ENCODE data around the gene STEAP2.

STEAP2 gene

GRCh38 chr7:90190995-90191394, 20.5 kb upstream of the STEAP2 start:
- Histone ChIP-seq H3K4me2 (ENCODE audit: low read depth, low read length, poor library complexity, severe bottlenecking) (no peak overlapping the region), H3K4me3 (ENCODE audit: insufficient read depth, low read length, poor library complexity, severe bottlenecking) (no peak overlapping the region), H3K27ac (ENCODE audit: low read depth, low read length) (no peak overlapping the region), H3K9me3 (ENCODE audit: insufficient read depth, low read length) (peaks cover 22% of the 10 kb centered on the region; the same call in 1 of the 2 replicates), H4K20me1 (ENCODE audit: low read depth, low read length) (no peaks in the 10 kb centered on the region), H3K36me3 (ENCODE audit: low read length) (no peaks in the 10 kb centered on the region), H3K9ac (ENCODE audit: low read length) (no peak overlapping the region), H2AFZ (ENCODE audit: low read depth, low read length, severe bottlenecking) (no peak overlapping the region), H3K79me2 (ENCODE audit: insufficient read depth, low read length) (no peaks in the 10 kb centered on the region), H3K27me3 (ENCODE audit: low read length) (no peaks in the 10 kb centered on the region), H3F3A (ENCODE audit: insufficient read depth) (no peaks in the 10 kb centered on the region), H3K9me2 (replicated peaks; ENCODE audit: insufficient read depth, low read length) (no peaks in the 10 kb centered on the region)
- TF ChIP-seq CTCF (IDR thresholded peaks at IDR 0.05; ENCODE audit: insufficient read depth, low read length, poor library complexity, severe bottlenecking), result no peak
- TF ChIP-seq EZH2phosphoT487 (conservative IDR thresholded peaks at IDR 0.05; ENCODE audit: low read length), result no peak

DNA sequence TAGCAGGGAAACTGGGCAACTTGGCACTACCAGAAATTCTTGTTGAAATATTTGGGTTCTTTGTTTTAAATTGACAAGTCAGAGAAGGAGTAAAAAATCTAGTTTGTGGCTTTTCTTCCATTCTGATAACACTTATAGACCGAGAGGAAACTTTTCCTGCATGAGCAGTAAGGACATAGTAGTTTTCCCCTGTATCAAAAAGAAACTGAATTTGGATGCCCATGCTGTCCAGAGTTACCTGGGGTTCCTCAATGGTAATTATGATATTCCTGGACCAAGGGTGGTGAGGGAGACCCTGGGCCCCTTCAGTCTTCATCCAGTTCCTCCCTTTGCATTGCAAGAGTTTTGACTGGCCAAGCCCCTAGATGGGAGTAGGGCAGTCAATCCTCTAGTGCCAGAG, 19.9 kb upstream of the STEAP2 start:
- no peaks in the 10 kb centered on the region for H3F3A ChIP-seq (ENCODE audit: insufficient read depth)
- no peaks in the 10 kb centered on the region for H3K36me3 ChIP-seq (ENCODE audit: low read length)
- H3K9me3 ChIP-seq (ENCODE audit: insufficient read depth, low read length), result peaks cover 22% of the 10 kb centered on the region; the same call in 1 of the 2 replicates
- no peaks in the 10 kb centered on the region for H4K20me1 ChIP-seq (ENCODE audit: low read depth, low read length)
- H3K9ac ChIP-seq (ENCODE audit: low read length), result no peak overlapping the region
- no peak overlapping the region for H2AFZ ChIP-seq (ENCODE audit: low read depth, low read length, severe bottlenecking)
- no peaks in the 10 kb centered on the region for H3K79me2 ChIP-seq (ENCODE audit: insufficient read depth, low read length)
- H3K4me2 ChIP-seq (ENCODE audit: low read depth, low read length, poor library complexity, severe bottlenecking), result no peak overlapping the region
- TF ChIP-seq CTCF (IDR thresholded peaks at IDR 0.05; ENCODE audit: insufficient read depth, low read length, poor library complexity, severe bottlenecking), result no peak
- no peak for TF ChIP-seq EZH2phosphoT487 (conservative IDR thresholded peaks at IDR 0.05; ENCODE audit: low read length)
- no peaks in the 10 kb centered on the region for H3K27me3 ChIP-seq (ENCODE audit: low read length)
- H3K27ac ChIP-seq (ENCODE audit: low read depth, low read length), result no peak overlapping the region
- no peak overlapping the region for H3K4me3 ChIP-seq (ENCODE audit: insufficient read depth, low read length, poor library complexity, severe bottlenecking)
- no peaks in the 10 kb centered on the region for H3K9me2 ChIP-seq (replicated peaks; ENCODE audit: insufficient read depth, low read length)

DNA sequence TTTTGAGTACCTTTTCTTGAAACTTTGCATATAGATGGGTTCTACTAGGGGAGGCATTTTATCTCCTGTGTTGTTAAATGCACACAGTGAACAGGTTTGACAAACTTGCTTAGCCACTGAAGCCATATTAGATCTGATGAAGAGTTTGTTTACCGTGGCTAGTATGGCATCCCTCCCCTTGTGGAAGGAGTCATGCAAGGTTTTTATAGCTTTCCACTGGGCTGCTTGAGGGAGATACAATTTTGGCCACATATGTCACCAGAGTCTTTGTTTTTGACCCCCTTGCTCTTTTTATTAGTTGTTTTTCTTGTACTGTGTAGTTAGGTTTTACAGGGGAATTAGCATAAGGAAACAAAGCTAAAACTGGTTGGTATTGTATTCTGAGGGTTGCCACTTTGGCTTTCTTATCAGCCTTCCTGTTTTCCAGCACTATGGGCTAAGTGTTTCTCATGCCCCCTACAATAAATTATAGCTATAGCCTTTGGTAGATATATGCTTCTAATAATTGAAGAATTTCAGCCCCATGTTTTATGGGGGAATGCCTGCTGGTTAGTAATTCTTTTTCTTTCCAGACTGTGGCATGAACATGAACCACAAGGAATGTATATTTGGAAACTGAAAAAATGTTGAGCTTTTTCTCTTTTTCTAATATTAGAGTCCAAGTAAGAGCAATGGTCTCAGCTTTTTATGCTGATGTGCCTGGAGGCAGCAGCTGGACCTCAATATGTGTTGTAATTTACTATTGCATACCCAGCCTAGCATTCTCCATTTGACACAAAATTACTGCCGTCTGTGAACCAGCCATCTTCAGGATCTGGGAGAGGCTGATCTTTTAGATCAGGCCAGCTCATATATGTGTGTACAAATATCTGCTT, 18.4 kb upstream of the STEAP2 start:
- H3K9me3 ChIP-seq (ENCODE audit: insufficient read depth, low read length), result peaks cover 22% of the 10 kb centered on the region; the same call in 1 of the 2 replicates
- no peak overlapping the region for H2AFZ ChIP-seq (ENCODE audit: low read depth, low read length, severe bottlenecking)
- H3K27me3 ChIP-seq (ENCODE audit: low read length), result no peaks in the 10 kb centered on the region
- H3K36me3 ChIP-seq (ENCODE audit: low read length), result no peaks in the 10 kb centered on the region
- H3K27ac ChIP-seq (ENCODE audit: low read depth, low read length), result no peak overlapping the region
- H3K79me2 ChIP-seq (ENCODE audit: insufficient read depth, low read length), result no peaks in the 10 kb centered on the region
- no peak overlapping the region for H3K4me3 ChIP-seq (ENCODE audit: insufficient read depth, low read length, poor library complexity, severe bottlenecking)
- no peak for TF ChIP-seq CTCF (IDR thresholded peaks at IDR 0.05; ENCODE audit: insufficient read depth, low read length, poor library complexity, severe bottlenecking)
- TF ChIP-seq EZH2phosphoT487 (conservative IDR thresholded peaks at IDR 0.05; ENCODE audit: low read length), result no peak
- H4K20me1 ChIP-seq (ENCODE audit: low read depth, low read length), result no peaks in the 10 kb centered on the region
- no peaks in the 10 kb centered on the region for H3F3A ChIP-seq (ENCODE audit: insufficient read depth)
- H3K9ac ChIP-seq (ENCODE audit: low read length), result no peak overlapping the region
- H3K9me2 ChIP-seq (replicated peaks; ENCODE audit: insufficient read depth, low read length), result no peaks in the 10 kb centered on the region
- H3K4me2 ChIP-seq (ENCODE audit: low read depth, low read length, poor library complexity, severe bottlenecking), result no peak overlapping the region

Data from SU-DHL-6 (cell line).